ENCODE measurements around the gene KLHL21.
"Not testable (repeated sequence)": the region's sequence is repeated elsewhere in the genome, so short reads cannot be mapped to it uniquely, and the experiment has no call there.

The KLHL21 gene

GRCh38 chr1:6624710-6625583, 22.3 kb upstream of the KLHL21 start, which contains the start of gene THAP3:
Gene THAP3 (plus strand): TSS chr1:6624868. CDS start chr1:6625219, 351 bp downstream.
- DNase-seq = peak; percentile 88

- no peak for DNase-seq
Measured at GRCh38 chr1:6623269-6623965, 20.7 kb upstream of the KLHL21 start.

- no peak for DNase-seq
Measured at GRCh38 chr1:6622396-6623152, 19.9 kb upstream of the KLHL21 start.

DNA sequence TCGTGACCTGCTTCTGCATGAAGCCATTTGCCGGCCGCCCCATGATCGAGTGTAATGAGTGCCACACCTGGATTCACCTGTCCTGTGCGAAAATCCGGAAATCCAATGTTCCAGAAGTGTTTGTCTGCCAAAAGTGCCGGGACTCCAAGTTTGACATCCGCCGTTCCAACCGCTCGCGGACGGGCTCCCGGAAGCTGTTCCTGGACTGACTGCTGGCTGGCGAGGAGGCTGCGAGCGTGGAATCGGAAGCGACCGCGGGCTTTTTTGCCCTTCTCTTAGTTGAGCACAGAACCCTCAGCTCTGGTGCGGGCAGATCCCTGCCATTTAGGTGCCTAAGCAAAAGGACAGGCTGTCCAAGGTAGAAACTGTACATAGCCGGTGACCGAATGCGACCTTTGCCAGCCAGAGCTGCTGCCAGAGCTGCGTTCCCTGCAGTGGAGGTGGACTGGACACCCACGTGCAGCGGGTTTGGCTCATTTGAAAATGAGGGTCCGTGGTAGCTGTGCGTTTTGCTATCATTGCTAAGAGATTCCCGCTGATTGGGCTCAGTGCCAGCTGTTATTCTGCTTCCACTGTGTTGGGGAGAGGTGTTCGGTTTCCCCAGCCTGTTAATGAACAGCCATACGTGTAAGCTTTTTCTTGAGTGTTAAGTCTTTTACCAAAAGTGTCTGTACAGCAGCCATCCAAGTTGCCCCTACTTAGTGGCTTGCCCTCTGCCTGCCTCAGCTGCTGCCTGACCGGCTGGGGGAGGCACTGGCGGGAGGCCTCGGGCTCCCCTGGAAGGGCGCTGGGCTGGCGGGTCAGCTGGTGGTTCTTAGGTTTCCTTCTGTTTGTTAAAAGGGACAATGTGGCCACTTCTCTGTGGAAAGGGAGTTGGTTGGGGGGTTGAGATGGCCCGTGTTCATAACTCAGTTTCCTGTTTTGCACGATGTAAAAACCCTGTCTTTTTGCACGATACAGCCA, 19.0 kb upstream of the KLHL21 start:
- peak; percentile 7 for DNase-seq

- no peak for DNase-seq
Measured at GRCh38 chr1:6619045-6619444, 16.4 kb upstream of the KLHL21 start.

- no peak for DNase-seq
Measured at GRCh38 chr1:6614929-6615785, 12.5 kb upstream of the KLHL21 start.

GRCh38 chr1:6614019-6614928, 11.6 kb upstream of the KLHL21 start:
- peak; percentile 69 for DNase-seq

GRCh38 chr1:6613361-6614018, 10.8 kb upstream of the KLHL21 start, which contains the start of gene PHF13:
Gene PHF13 (plus strand): TSS chr1:6613731. CDS start chr1:6614067, 336 bp downstream.
- peak; percentile 100 for DNase-seq

DNA sequence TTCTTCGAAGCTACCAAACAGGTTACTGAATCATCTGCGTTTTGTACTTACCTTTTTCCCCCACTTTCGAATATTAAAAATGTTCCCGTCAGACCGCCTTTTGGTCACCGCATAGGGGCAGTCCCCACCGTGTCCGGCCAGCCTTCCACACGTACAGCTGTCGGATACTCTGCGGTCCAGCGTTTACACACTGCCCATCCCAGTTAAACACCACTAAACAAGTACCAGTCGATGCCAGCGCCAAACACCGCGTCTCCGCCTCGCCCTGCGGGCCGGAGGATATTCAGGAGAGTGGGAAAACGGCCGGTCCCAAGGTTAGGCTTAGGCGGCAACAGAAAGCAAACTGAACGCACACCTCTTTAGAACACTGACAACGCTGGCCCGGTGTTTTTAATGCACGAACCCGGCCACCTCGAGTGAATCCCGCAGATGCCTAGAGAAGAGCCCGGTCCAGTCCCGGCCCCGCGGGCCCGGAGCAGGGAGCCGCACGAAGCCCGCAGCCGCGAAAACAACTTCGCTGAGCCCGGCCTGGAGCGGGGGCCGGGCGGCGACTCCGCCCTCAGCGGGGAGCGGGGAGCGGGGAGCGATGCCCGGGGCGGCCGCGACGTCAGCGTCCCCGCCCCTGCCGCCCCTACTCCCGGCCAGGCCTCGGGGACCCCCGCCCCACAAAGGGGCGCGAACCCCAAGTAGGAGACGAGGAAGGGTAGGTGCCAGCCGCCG, 10.1 kb upstream of the KLHL21 start:
- peak; percentile 77 for DNase-seq

DNA sequence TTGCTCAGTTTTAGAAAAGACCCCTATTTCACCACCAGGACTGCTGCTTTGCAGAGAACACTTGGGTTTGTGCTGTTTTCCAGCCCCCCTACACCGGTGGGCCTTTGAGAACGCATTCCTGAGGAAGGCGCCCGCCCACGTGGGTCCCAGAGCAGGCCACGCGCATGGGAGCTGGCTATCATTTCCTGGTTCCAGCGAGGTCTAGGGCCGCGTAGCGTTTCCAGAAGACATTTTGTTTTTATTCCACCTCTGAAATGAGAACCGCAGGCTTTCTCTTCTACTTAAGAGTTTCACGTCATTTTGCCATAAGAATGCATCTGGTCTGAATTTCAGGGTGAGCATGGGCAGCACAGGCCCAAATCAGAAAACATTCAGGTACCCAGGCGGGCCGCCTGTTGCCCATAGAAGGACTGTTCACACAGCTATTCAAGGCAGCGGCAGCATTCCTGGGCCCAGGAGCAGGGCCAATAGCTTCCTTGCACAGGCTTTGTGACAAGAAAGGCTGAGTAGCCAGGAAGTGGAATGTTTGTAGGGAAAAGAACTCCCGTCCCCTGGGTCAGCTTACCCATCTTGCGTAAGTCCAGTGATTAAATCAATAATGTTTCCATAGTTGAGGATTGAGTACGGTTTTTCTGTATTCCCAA, 1.4 kb upstream of the KLHL21 start:
- no peak for DNase-seq

- peak; percentile 48 for DNase-seq
Measured at GRCh38 chr1:6603238-6603914, 707 bp upstream of the KLHL21 start.

DNA sequence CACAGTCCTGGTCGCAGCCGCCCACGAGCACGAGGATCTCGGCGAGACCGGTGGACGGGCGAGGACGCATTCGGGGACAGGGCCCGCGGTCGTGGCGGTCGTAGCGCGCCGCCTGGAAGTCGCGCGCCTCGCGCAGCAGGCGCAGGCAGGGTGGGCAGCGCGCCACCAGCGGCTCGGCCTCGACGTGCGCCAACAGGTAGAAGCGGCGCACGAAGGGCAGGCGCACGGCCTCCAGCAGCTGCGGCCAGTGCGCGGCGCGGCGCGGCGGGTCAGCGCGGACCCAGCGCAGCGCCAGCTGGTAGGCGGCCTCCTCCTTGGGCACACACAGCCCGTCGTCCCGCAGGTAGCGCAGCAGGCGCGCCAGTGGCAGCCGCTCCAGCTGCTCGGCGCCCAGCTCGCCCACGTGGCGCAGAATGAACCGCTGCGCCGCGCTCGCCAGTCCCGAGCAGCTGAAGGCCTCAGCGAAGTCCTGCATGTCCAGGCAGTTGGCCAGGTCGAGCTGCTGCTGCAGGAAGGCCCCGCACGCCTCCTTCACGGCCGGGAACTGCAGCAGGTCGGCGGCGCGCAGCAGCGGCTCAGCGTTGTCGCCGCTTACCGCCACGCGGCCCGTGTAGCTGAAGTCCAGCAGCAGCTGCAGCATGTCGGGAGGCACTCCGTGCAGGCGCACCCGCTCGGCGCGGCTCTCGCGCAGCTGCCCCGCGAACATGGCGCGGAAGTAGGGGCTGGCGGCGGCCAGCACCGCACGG, 573 bp downstream of the KLHL21 start:
- DNase-seq = peak; percentile 55

DNA sequence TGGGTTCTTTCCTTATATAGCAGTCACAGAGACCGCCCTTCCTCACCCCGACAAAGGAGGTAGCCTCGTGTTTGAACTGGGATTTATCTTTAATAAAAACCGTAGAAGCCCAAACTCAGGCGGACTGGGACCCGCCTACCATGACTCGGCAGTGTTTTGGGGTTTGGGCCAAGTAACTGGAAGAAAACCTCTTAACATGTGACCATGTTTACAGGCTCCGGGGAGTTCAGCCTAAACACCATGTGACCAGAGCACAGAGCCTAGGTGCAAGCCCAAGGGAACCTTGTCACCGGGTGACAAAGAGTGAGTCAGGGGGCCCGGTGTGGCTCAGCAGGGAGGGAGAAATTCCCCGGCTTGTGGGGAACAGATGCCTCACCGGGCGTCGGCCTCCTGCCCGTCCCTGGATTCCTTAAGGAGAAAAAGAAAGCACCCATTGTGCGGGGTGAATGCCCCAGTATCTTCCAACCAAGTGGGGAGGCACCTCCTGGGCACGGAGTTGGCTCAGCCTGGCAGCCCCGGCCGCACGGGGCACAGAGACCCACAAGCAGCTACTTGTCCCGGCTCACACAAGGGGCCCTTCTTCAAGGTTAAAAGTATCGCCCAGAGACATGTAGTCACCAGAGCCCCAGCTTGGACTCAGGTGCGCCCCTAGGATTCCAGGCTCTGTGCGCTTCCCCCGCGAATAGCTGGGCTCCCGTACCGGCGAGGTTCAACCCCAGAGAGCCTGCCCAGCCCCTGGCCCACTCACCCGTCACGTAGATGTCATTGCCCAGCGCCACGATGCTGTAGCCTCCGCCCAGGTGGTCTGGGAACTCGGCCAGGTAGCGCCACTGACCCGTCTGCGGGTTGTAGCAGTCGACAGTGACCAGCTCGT, 1.4 kb downstream of the KLHL21 start:
- DNase-seq = peak; percentile 59

GRCh38 chr1:6600410-6601048, 2.1 kb downstream of the KLHL21 start:
- peak; percentile 62 for DNase-seq

GRCh38 chr1:6599991-6600390, 2.7 kb downstream of the KLHL21 start:
- DNase-seq = not testable (repeated sequence)

All from NCI-H82 (cell line).